K562 (cell line): Measurements from ENCODE around the gene SLC29A3. TPM values are rescaled to one million over a fixed set of nuclear protein-coding genes. Genes with fewer than 3 reads are reported as not detected.

Source experiments
- ATF2 ChIP-seq: sonication (generic); formaldehyde crosslinking; IDR thresholded peaks from 2 replicates; pipeline ENCODE4 v1.8.1; 2022; ENCODE audit warnings: missing genetic modification reagents
- BCL6 ChIP-seq: fragments of 250-450 bp; sonication (Bioruptor Pico); IDR thresholded peaks from 2 replicates; pipeline ENCODE4 v1.4.0; 2020
- BRCA1 ChIP-seq, 2 experiments: fragments of 450-650 bp in 1 of 2; sonication (generic) in 1 of 2; formaldehyde crosslinking in 1 of 2; IDR thresholded peaks; 2 replicates each; pipeline versions ENCODE4 v1.5.0 to v1.6.1; 2017 to 2020; ENCODE audit warnings: mild to moderate bottlenecking in 1 of 2, missing genetic modification reagents in 1 of 2
- FOXA1 ChIP-seq: fragments of 450-650 bp; IDR thresholded peaks from 2 replicates; pipeline ENCODE4 v1.6.1; 2016; ENCODE audit warnings: mild to moderate bottlenecking, borderline replicate concordance
- RBFOX2 ChIP-seq: fragments of 200-400 bp; formaldehyde crosslinking; IDR thresholded peaks from 2 replicates; pipeline ENCODE4 v1.6.1; 2017; ENCODE audit warnings: low read depth, mild to moderate bottlenecking, low read length, moderate library complexity
- SAP30 ChIP-seq: fragments of 200-600 bp; sonication (generic); IDR thresholded peaks from 2 replicates; pipeline ENCODE4 v1.6.1; 2012; ENCODE audit warnings: borderline replicate concordance, low read depth, mild to moderate bottlenecking, moderate library complexity, low read length, control low read depth, inconsistent platforms; ENCODE audit not compliant: insufficient read depth, poor library complexity, severe bottlenecking
- SMC3 ChIP-seq: conservative IDR thresholded peaks from 2 replicates; pipeline ENCODE4 v1.6.1; 2011; ENCODE audit warnings: low read depth, low read length, improper control_type of control experiment; ENCODE audit not compliant: insufficient read depth
- STAT5B ChIP-seq: fragments of 250-450 bp; sonication (Bioruptor Pico); IDR thresholded peaks from 2 replicates; pipeline ENCODE4 v1.8.0; 2021; ENCODE audit warnings: mild to moderate bottlenecking, inconsistent platforms
- TSHZ1 ChIP-seq: fragments of 250-450 bp; sonication (Bioruptor Pico); IDR thresholded peaks from 2 replicates; pipeline ENCODE4 v1.4.0; 2020; ENCODE audit warnings: mild to moderate bottlenecking, moderate library complexity
- ZBTB26 ChIP-seq: fragments of 450-650 bp; formaldehyde crosslinking; IDR thresholded peaks from 2 replicates; pipeline ENCODE4 v1.4.0; 2022; ENCODE audit warnings: missing genetic modification characterization
- ZZZ3 ChIP-seq: fragments of 450-650 bp; IDR thresholded peaks from 2 replicates; pipeline ENCODE4 v1.6.1; 2016; ENCODE audit warnings: antibody characterized with exemption, mild to moderate bottlenecking, moderate library complexity
- polyA plus RNA-seq, 8 experiments: library from polyadenylated mRNA; depleted of rRNA in 4 of 8; stranded (reverse) in 5 of 8; unstranded in 3 of 8; fragments of >200 nt; fragmentation: Nextera tagmentation in 2 of 8; fragmentation: Illumina TruSeq in 1 of 8; extraction: Ambion mirVana in 2 of 8; extraction: Trizol in 1 of 8; gene quantifications; 2 replicates each; pipeline versions ENCODE4 v1.2.1 to v1.2.3, GENCODE V29; 2011 to 2014; ENCODE audit warnings: inconsistent platforms in 1 of 8, missing spikeins in 1 of 8
- total RNA-seq, 7 experiments: library from RNA; depleted of rRNA in 6 of 7; stranded (reverse); fragments of >200 nt in 6 of 7; fragmentation: Illumina TruSeq in 2 of 7; extraction: Trizol in 2 of 7; gene quantifications; 2 replicates each; pipeline versions ENCODE4 v1.2.1 to v1.2.3, GENCODE V29; 2011 to 2021; ENCODE audit warnings: low replicate concordance in 1 of 7
- TF ChIP-seq, protein P1 (sequence below): fragments of 450-650 bp; IDR thresholded peaks from 2 replicates; pipeline ENCODE4 v1.7.0; 2016; ENCODE audit warnings: borderline replicate concordance
- TF ChIP-seq, protein P2 (sequence below): fragments of 450-650 bp; formaldehyde crosslinking; IDR thresholded peaks from 2 replicates; pipeline ENCODE4 v1.4.0; 2020; ENCODE audit warnings: mild to moderate bottlenecking, moderate library complexity
- TF ChIP-seq, protein P3 (sequence below): fragments of 250-450 bp; sonication (Bioruptor Pico); IDR thresholded peaks from 2 replicates; pipeline ENCODE4 v1.5.0; 2021; ENCODE audit warnings: mild to moderate bottlenecking, borderline replicate concordance

The SLC29A3 gene
- total and polyA plus RNA-seq, 9 of the 15 experiments (the other 6 are each of a cell fraction or from before 2014, with no cell fraction given), result 2.1 to 10.7 (median 4.6) TPM

- TF ChIP-seq TSHZ1 (CRISPR knock-in tag), result no peak
- TF ChIP-seq SAP30, result peak; percentile 46
- TF ChIP-seq, protein P1, sequence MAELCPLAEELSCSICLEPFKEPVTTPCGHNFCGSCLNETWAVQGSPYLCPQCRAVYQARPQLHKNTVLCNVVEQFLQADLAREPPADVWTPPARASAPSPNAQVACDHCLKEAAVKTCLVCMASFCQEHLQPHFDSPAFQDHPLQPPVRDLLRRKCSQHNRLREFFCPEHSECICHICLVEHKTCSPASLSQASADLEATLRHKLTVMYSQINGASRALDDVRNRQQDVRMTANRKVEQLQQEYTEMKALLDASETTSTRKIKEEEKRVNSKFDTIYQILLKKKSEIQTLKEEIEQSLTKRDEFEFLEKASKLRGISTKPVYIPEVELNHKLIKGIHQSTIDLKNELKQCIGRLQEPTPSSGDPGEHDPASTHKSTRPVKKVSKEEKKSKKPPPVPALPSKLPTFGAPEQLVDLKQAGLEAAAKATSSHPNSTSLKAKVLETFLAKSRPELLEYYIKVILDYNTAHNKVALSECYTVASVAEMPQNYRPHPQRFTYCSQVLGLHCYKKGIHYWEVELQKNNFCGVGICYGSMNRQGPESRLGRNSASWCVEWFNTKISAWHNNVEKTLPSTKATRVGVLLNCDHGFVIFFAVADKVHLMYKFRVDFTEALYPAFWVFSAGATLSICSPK, result no peak
- no peak for TF ChIP-seq ZZZ3
- TF ChIP-seq BRCA1 (IDR thresholded peaks at IDR 0.05), result no peak
- TF ChIP-seq BRCA1 (CRISPR knock-in tag; IDR thresholded peaks at IDR 0.05), result no peak; the same call in 1 of the 2 replicates
- TF ChIP-seq, protein P2, sequence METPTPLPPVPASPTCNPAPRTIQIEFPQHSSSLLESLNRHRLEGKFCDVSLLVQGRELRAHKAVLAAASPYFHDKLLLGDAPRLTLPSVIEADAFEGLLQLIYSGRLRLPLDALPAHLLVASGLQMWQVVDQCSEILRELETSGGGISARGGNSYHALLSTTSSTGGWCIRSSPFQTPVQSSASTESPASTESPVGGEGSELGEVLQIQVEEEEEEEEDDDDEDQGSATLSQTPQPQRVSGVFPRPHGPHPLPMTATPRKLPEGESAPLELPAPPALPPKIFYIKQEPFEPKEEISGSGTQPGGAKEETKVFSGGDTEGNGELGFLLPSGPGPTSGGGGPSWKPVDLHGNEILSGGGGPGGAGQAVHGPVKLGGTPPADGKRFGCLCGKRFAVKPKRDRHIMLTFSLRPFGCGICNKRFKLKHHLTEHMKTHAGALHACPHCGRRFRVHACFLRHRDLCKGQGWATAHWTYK, result no peak
- TF ChIP-seq, protein P3, sequence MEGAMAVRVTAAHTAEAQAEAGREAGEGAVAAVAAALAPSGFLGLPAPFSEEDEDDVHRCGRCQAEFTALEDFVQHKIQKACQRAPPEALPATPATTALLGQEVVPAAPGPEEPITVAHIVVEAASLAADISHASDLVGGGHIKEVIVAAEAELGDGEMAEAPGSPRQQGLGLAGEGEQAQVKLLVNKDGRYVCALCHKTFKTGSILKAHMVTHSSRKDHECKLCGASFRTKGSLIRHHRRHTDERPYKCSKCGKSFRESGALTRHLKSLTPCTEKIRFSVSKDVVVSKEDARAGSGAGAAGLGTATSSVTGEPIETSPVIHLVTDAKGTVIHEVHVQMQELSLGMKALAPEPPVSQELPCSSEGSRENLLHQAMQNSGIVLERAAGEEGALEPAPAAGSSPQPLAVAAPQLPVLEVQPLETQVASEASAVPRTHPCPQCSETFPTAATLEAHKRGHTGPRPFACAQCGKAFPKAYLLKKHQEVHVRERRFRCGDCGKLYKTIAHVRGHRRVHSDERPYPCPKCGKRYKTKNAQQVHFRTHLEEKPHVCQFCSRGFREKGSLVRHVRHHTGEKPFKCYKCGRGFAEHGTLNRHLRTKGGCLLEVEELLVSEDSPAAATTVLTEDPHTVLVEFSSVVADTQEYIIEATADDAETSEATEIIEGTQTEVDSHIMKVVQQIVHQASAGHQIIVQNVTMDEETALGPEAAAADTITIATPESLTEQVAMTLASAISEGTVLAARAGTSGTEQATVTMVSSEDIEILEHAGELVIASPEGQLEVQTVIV (CRISPR knock-in tag), result no peak
- TF ChIP-seq FOXA1, result no peak
- TF ChIP-seq STAT5B (CRISPR knock-in tag), result no peak
- peak; percentile 70 for TF ChIP-seq SMC3
- TF ChIP-seq BCL6 (CRISPR knock-in tag), result no peak
- TF ChIP-seq RBFOX2, result peak; percentile 88
- no peak for TF ChIP-seq ATF2
- peak; percentile 91; the same call in 1 of the 2 replicates for TF ChIP-seq ZBTB26 (CRISPR knock-in tag)
Measured at GRCh38 chr10:71319042-71319799, at the start of gene SLC29A3 (continued).
